Mesendoderm (in vitro differentiated cells): ENCODE measurements around the gene ALDH1A1.

Experiments
- DNase-seq: peaks from one replicate; pipeline ENCODE4 v3.0.0; 2013
- H2AK5ac ChIP-seq: 2 replicates; pipeline ENCODE4 v1.6.1; 2013; ENCODE audit warnings: low read length, inconsistent platforms
- H2BK120ac ChIP-seq: 2 replicates; pipeline ENCODE4 v1.6.1; 2013; ENCODE audit warnings: low read depth, mild to moderate bottlenecking, low read length, moderate library complexity, mixed read lengths
- H2BK15ac ChIP-seq: replicated peaks from 2 replicates; pipeline ENCODE4 v1.6.1; 2013; ENCODE audit warnings: low read depth, mild to moderate bottlenecking, moderate library complexity
- H2BK5ac ChIP-seq: 2 replicates; pipeline ENCODE4 v1.6.1; 2013; ENCODE audit warnings: low read length, inconsistent platforms
- H3K18ac ChIP-seq: 2 replicates; pipeline ENCODE4 v1.6.1; 2013; ENCODE audit warnings: mild to moderate bottlenecking, low read length, mixed read lengths
- H3K23ac ChIP-seq: one replicate; pipeline ENCODE4 v1.6.1; 2013; ENCODE audit warnings: low read length
- H3K27ac ChIP-seq: 2 replicates; pipeline ENCODE4 v1.5.1; 2013; ENCODE audit warnings: low read depth, mild to moderate bottlenecking, inconsistent platforms, low read length, moderate library complexity
- H3K27me3 ChIP-seq: 2 replicates; pipeline ENCODE4 v1.6.1; 2013; ENCODE audit warnings: low read length, control low read depth, mild to moderate bottlenecking, inconsistent platforms; ENCODE audit not compliant: insufficient read depth, poor library complexity
- H3K36me3 ChIP-seq: 2 replicates; pipeline ENCODE4 v1.6.1; 2013; ENCODE audit warnings: low read length, inconsistent platforms; ENCODE audit not compliant: control insufficient read depth, insufficient read depth
- H3K4ac ChIP-seq: one replicate; pipeline ENCODE4 v1.6.1; 2013; ENCODE audit warnings: low read depth, mild to moderate bottlenecking, low read length, moderate library complexity
- H3K4me1 ChIP-seq: 2 replicates; pipeline ENCODE4 v1.6.1; 2013; ENCODE audit warnings: low read depth, low read length, inconsistent platforms; ENCODE audit not compliant: control insufficient read depth
- H3K4me2 ChIP-seq: 2 replicates; pipeline ENCODE4 v1.6.1; 2013; ENCODE audit warnings: low read length
- H3K4me3 ChIP-seq: 2 replicates; pipeline ENCODE4 v1.5.1; 2013; ENCODE audit warnings: mild to moderate bottlenecking, low read length
- H3K56ac ChIP-seq: one replicate; pipeline ENCODE4 v1.6.1; 2013; ENCODE audit warnings: low read length
- H3K79me1 ChIP-seq: 2 replicates; pipeline ENCODE4 v1.6.1; 2013; ENCODE audit warnings: low read length, inconsistent platforms
- H3K79me2 ChIP-seq: 2 replicates; pipeline ENCODE4 v1.6.1; 2013; ENCODE audit warnings: mild to moderate bottlenecking, low read length; ENCODE audit not compliant: control insufficient read depth, insufficient read depth
- H3K9ac ChIP-seq: 2 replicates; pipeline ENCODE4 v1.6.1; 2013; ENCODE audit warnings: low read length, inconsistent platforms
- H4K5ac ChIP-seq: one replicate; pipeline ENCODE4 v1.6.1; 2013; ENCODE audit warnings: low read length
- H4K8ac ChIP-seq: one replicate; pipeline ENCODE4 v1.6.1; 2013; ENCODE audit warnings: low read depth, mild to moderate bottlenecking, control low read depth, low read length, moderate library complexity
- WGBS: extraction: QIAGEN DNeasy Blood & Tissue Kit; methylation state at CpG from one replicate; pipeline ENCODE4 v1.1.7; 2013; ENCODE audit warnings: low lambda C conversion rate, missing lambda C conversion rate; ENCODE audit not compliant: insufficient coverage; ENCODE audit errors: extremely low coverage; 5-methylcytosine and 5-hydroxymethylcytosine counted together

The ALDH1A1 gene

DNA sequence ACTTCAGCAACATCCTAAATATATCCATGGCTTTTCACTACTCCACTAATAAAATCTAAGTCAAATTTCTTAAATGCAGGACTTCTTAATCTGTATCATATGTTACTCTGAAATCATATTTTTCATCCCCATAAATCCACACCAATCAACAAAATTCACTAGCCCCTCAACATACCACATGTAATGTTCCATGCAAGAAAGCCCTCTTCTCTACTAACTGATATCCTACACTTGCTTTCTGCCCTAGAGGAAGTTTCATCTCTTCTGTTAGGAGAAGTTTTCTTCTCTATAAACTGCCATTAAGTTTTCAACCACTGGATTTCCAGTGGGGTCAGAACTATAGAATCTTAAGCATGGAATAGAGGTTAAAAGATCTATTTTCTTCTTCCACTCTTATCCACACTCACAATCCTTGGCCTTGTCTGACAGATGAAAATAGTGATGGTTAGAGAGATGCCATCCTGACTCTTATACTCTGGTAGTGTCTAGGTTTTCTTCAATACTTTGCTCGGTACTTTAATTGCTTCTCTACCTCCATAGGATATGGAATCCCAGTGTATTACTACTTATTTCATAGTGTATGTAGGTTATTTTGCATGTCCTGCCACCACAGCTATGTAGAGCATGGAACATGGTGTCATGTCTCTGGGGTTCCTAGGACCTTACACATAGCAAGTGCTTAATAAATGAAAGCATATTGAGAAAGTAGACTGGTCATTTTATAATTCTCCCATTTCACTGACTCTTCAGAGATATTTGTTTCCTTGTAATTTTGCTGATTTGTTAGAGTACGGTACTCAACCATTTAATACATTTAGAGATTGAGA lies 48.4 kb downstream of the ALDH1A1 start:
- H3K27ac ChIP-seq: no peak overlapping the region
- H2BK120ac ChIP-seq: no peak overlapping the region
- no peak overlapping the region for H3K9ac ChIP-seq
- no peak overlapping the region for H3K4me3 ChIP-seq
- no CpG with 5 or more reads among the region's 2 CpGs for WGBS
- DNase-seq: no peak
- H3K4me2 ChIP-seq: no peak overlapping the region
- H3K79me2 ChIP-seq: no peaks in the 10 kb centered on the region
- no peak overlapping the region for H2AK5ac ChIP-seq
- no peak overlapping the region for H4K5ac ChIP-seq
- no peaks in the 10 kb centered on the region for H3K36me3 ChIP-seq
- no peak overlapping the region for H3K4ac ChIP-seq
- H3K4me1 ChIP-seq: no peaks in the 10 kb centered on the region
- H3K27me3 ChIP-seq: no peaks in the 10 kb centered on the region
- H3K56ac ChIP-seq: no peak overlapping the region
- H3K23ac ChIP-seq: no peak overlapping the region
- no peaks in the 10 kb centered on the region for H3K79me1 ChIP-seq
- H2BK15ac ChIP-seq: no peak overlapping the region
- no peak overlapping the region for H4K8ac ChIP-seq
- no peak overlapping the region for H3K18ac ChIP-seq
- no peak overlapping the region for H2BK5ac ChIP-seq

GRCh38 chr9:72903103-72903502 lies 49.8 kb downstream of the ALDH1A1 start:
- Histone ChIP-seq H3K36me3 (no peaks in the 10 kb centered on the region), H3K4me2 (no peak overlapping the region), H2BK15ac (no peak overlapping the region), H3K4me1 (no peaks in the 10 kb centered on the region), H2BK5ac (no peak overlapping the region), H3K79me2 (no peaks in the 10 kb centered on the region), H3K27me3 (no peaks in the 10 kb centered on the region), H3K56ac (no peak overlapping the region), H3K23ac (no peak overlapping the region), H2AK5ac (no peak overlapping the region), H3K79me1 (no peaks in the 10 kb centered on the region), H4K8ac (no peak overlapping the region), H3K9ac (no peak overlapping the region), H3K27ac (no peak overlapping the region), H3K4me3 (no peak overlapping the region), H3K18ac (no peak overlapping the region), H2BK120ac (no peak overlapping the region), H3K4ac (no peak overlapping the region), H4K5ac (no peak overlapping the region)
- no peak for DNase-seq
- WGBS: no CpG with 5 or more reads among the region's 4 CpGs

DNA sequence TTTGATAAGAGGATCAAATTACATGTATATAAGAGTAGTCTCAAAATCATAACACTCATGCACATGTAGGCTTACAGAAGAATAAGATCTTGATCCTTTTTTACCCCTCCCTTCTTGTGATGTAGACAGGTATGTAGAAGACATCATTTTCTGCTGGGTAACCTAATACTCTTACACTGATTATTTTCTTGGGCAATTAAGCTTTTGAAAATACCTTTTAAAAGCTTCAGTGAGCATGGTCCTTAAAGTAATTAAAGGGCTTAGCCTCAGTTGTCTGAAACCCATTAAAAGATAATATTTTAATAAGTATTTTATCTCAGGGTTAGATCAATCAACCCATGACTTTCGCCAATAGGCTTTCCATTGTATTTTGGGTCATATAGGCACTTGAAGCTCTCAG lies 50.6 kb downstream of the ALDH1A1 start:
- Histone ChIP-seq H3K79me1 (no peaks in the 10 kb centered on the region), H3K56ac (no peak overlapping the region)

DNA sequence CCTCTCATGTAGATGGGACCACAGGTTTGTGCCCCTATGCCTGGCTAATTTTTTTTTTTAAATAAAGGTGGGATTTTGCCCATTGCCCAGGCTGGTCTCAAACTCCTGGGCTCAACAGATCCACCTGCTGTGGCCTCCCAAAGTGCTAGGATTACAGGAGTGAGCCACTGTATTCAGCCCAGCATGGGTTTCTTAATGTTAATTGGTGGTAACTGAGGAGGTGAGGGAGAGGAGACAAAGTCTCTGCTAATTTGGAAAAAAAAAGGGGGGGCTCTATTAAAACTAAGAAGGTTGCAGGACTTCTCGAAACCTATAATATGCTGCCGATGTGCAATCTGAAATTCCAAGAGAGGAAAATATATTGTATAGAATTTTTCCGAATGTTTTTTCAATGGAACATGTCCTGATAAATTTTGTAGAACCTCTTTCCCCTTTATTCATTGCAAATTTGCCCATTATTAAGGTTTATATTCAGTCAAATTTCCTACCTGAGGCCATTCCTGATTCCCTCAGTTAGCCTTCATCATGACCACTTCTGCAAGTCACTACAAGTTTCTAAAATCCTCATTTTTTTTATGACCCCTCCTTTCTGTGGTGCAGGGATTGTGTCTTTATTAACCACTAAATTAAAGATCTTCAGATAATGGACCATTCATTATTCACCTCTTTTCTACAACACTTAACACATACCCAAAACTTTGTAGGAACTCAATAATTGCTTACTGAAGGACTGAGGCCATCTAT lies 52.9 kb downstream of the ALDH1A1 start:
- H3K4me3 ChIP-seq: no peak overlapping the region
- no CpG with 5 or more reads among the region's 3 CpGs for WGBS
- DNase-seq: no peak
- H2BK5ac ChIP-seq: no peak overlapping the region
- no peak overlapping the region for H2BK15ac ChIP-seq
- H3K9ac ChIP-seq: no peak overlapping the region
- H2BK120ac ChIP-seq: no peak overlapping the region
- no peak overlapping the region for H3K27ac ChIP-seq
- H3K27me3 ChIP-seq: no peaks in the 10 kb centered on the region
- no peak overlapping the region for H3K4ac ChIP-seq
- H3K79me1 ChIP-seq: no peaks in the 10 kb centered on the region
- no peak overlapping the region for H4K8ac ChIP-seq
- H3K4me2 ChIP-seq: no peak overlapping the region
- H3K79me2 ChIP-seq: no peaks in the 10 kb centered on the region
- no peak overlapping the region for H3K23ac ChIP-seq
- H3K18ac ChIP-seq: no peak overlapping the region
- H3K56ac ChIP-seq: no peak overlapping the region
- H4K5ac ChIP-seq: no peak overlapping the region
- no peaks in the 10 kb centered on the region for H3K4me1 ChIP-seq
- H2AK5ac ChIP-seq: no peak overlapping the region
- no peaks in the 10 kb centered on the region for H3K36me3 ChIP-seq

More for the DNA sequence above, 50.6 kb downstream of the ALDH1A1 start:
- Histone ChIP-seq H3K9ac (no peak overlapping the region), H4K5ac (no peak overlapping the region), H3K4me2 (no peak overlapping the region), H3K23ac (no peak overlapping the region), H2BK15ac (no peak overlapping the region), H4K8ac (no peak overlapping the region), H3K4ac (no peak overlapping the region), H3K79me2 (no peaks in the 10 kb centered on the region), H3K4me3 (no peak overlapping the region), H2BK5ac (no peak overlapping the region), H3K27me3 (no peaks in the 10 kb centered on the region), H3K4me1 (no peaks in the 10 kb centered on the region), H3K27ac (no peak overlapping the region), H2BK120ac (no peak overlapping the region), H2AK5ac (no peak overlapping the region), H3K18ac (no peak overlapping the region), H3K36me3 (no peaks in the 10 kb centered on the region)
- WGBS: no CpG with 5 or more reads among the region's 1 CpG
- DNase-seq: no peak

GRCh38 chr9:72898784-72899733 lies 53.8 kb downstream of the ALDH1A1 start:
- Histone ChIP-seq H3K23ac (no peak overlapping the region), H3K18ac (no peak overlapping the region), H3K36me3 (no peaks in the 10 kb centered on the region), H3K4me2 (no peak overlapping the region), H2BK15ac (no peak overlapping the region), H4K8ac (no peak overlapping the region), H3K4me1 (no peaks in the 10 kb centered on the region), H4K5ac (no peak overlapping the region), H3K56ac (no peak overlapping the region), H3K79me1 (no peaks in the 10 kb centered on the region), H3K79me2 (no peaks in the 10 kb centered on the region), H3K9ac (no peak overlapping the region), H2BK120ac (no peak overlapping the region), H3K4ac (no peak overlapping the region), H3K27ac (no peak overlapping the region), H3K4me3 (no peak overlapping the region), H2AK5ac (no peak overlapping the region), H3K27me3 (no peaks in the 10 kb centered on the region), H2BK5ac (no peak overlapping the region)
- WGBS: no CpG with 5 or more reads among the region's 4 CpGs
- no peak for DNase-seq
